Measurements from ENCODE around the gene BCL6B. TPM values are rescaled to one million over a fixed set of nuclear protein-coding genes. Genes with fewer than 3 reads are reported as not detected.
"Not testable (repeated sequence)": the region's sequence is repeated elsewhere in the genome, so short reads cannot be mapped to it uniquely, and the experiment has no call there.

The BCL6B gene
- total and polyA plus RNA-seq, 2 experiments from 2014 or later: 0.53 to 1.1 TPM

DNA sequence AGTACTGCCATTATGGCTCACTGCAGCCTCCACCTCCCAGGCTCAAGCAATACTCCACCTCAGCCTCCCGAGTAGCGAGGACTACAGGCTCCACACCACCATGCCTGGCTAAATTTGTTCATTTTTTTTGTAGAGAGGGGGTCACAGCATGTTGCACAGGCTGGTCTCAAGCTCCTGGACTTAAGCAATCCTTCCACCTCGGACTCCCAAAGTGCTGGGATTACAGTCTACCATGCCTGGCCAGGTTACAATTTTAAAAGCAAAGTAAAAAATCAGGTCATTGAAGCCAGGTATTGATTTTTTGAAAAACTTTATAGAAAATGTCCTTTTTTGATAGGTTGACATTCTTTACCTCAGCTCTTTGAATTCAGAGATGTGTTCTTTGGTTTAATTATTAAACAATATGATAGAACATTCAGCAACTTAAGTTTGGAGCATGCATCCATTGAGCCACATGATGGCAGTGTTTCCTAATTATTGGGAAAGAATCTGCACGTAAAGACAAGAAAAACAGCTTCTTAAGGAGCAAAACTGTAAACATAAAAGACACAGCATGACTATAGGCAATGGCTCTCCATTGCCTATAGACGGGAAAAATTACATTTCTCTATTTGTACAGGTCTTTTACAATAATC, 22.8 kb downstream of the BCL6B start:
- Histone ChIP-seq H3K4me3 (no peak overlapping the region), H3K79me2 (no peaks in the 10 kb centered on the region), H3K4me1 (ENCODE audit: insufficient read depth) (peaks cover 19% of the 10 kb centered on the region), H3K27ac (peak overlapping the region; percentile 73), H4K20me1 (ENCODE audit: insufficient read depth, poor library complexity, severe bottlenecking) (no peaks in the 10 kb centered on the region), H3K9me3 (ENCODE audit: low read depth) (no peaks in the 10 kb centered on the region), H3K4me2 (peak overlapping the region; percentile 70), H3K27me3 (peaks cover 13% of the 10 kb centered on the region), H3K36me3 (replicated peaks; ENCODE audit: insufficient read depth, low read depth) (no peaks in the 10 kb centered on the region), H2AFZ (peak overlapping the region; percentile 42), H3K9me2 (replicated peaks; ENCODE audit: insufficient read depth) (no peaks in the 10 kb centered on the region)
- no peak for TF ChIP-seq EZH2 (IDR thresholded peaks at IDR 0.05; ENCODE audit: borderline replicate concordance)
- TF ChIP-seq, protein P1, sequence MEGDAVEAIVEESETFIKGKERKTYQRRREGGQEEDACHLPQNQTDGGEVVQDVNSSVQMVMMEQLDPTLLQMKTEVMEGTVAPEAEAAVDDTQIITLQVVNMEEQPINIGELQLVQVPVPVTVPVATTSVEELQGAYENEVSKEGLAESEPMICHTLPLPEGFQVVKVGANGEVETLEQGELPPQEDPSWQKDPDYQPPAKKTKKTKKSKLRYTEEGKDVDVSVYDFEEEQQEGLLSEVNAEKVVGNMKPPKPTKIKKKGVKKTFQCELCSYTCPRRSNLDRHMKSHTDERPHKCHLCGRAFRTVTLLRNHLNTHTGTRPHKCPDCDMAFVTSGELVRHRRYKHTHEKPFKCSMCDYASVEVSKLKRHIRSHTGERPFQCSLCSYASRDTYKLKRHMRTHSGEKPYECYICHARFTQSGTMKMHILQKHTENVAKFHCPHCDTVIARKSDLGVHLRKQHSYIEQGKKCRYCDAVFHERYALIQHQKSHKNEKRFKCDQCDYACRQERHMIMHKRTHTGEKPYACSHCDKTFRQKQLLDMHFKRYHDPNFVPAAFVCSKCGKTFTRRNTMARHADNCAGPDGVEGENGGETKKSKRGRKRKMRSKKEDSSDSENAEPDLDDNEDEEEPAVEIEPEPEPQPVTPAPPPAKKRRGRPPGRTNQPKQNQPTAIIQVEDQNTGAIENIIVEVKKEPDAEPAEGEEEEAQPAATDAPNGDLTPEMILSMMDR (IDR thresholded peaks at IDR 0.05; ENCODE audit: poor library complexity): peak; percentile 90
- WGBS (ENCODE audit: low lambda C conversion rate, missing lambda C conversion rate): 27% methylated on average over 5 of the region's 5 CpGs
- DNase-seq (ENCODE audit: low spot score): peak; percentile 81

DNA sequence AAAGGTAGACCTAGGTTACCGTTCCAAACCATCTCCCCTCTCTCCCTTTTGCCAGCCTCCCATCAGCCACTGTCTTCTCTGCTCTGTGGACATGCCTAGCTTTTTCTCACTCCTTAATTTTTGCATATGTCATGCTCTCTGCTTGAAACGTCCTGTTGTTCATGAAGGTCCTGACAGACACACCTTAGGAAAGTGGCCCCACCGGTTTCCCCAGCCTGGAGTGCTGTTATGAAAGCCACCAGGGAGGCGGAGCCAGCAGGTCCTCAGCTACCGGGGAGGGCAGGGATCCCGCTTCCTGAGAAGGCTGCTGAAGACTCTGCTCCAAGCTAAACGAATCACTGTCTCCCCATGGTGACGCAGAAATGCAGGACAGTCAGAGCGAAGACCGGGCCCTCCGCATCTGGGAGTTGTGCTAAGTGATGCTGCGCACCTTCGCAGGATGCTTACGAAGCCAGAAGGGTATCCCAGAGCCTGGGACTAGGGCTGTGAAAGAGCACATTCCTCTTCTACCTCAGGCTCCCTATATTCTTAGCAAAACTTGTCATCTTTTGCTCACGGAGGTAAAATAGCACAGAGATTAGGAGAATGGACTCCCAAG, 23.4 kb downstream of the BCL6B start:
- Histone ChIP-seq H3K9me2 (replicated peaks; ENCODE audit: insufficient read depth) (no peaks in the 10 kb centered on the region), H3K4me1 (ENCODE audit: insufficient read depth) (peaks cover 19% of the 10 kb centered on the region), H3K4me2 (peak overlapping the region; percentile 70), H2AFZ (peak overlapping the region; percentile 42), H3K36me3 (replicated peaks; ENCODE audit: insufficient read depth, low read depth) (no peaks in the 10 kb centered on the region), H4K20me1 (ENCODE audit: insufficient read depth, poor library complexity, severe bottlenecking) (no peaks in the 10 kb centered on the region), H3K9me3 (ENCODE audit: low read depth) (no peaks in the 10 kb centered on the region), H3K27ac (peak overlapping the region; percentile 73), H3K27me3 (peaks cover 13% of the 10 kb centered on the region), H3K4me3 (no peak overlapping the region), H3K79me2 (no peaks in the 10 kb centered on the region)
- TF ChIP-seq EZH2 (IDR thresholded peaks at IDR 0.05; ENCODE audit: borderline replicate concordance) (no peak), EZH2phosphoT487 (IDR thresholded peaks at IDR 0.05; ENCODE audit: low read depth, severe bottlenecking, unreplicated experiment) (no peak)
- TF ChIP-seq, protein P1 (IDR thresholded peaks at IDR 0.05; ENCODE audit: poor library complexity): no peak
- 5% methylated on average over 15 of the region's 15 CpGs for WGBS (ENCODE audit: low lambda C conversion rate, missing lambda C conversion rate)
- DNase-seq (ENCODE audit: low spot score): peak; percentile 91

DNA sequence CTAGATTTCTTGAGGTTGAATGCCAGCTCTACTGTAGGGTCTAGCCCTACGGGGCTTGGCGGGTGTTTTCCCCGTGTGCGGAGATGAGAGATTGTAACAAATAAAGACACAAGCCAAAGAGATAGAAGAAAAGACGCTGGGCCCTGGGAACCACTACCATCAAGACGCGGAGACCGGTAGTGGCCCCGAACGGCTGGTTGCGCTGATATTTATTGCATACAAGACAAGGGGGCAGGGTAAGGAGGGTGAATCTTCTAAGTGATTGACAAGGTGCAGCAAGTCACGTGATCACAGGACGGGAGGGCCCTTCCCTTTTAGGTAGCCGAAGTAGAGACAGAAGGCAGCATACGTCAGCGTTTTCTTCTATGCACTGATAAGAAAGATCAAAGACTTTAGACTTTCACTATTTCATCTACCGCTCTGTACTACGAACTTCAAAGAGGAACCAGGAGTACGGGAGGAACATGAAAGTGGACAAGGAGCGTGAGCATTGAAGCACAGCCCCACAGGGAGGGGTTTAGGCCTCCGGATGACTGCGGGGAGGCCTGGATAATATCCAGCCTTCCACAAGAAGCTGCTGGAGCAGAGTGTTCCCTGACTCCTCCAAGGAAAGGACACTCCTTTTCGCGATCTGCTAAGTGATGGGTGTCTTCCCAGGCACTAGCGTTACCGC, 24.0 kb downstream of the BCL6B start:
- peak; percentile 42 for TF ChIP-seq EZH2phosphoT487 (IDR thresholded peaks at IDR 0.05; ENCODE audit: low read depth, severe bottlenecking, unreplicated experiment)
- TF ChIP-seq EZH2 (IDR thresholded peaks at IDR 0.05; ENCODE audit: borderline replicate concordance): peak; percentile 35
- H3K4me3 ChIP-seq; H3K9me3 ChIP-seq (ENCODE audit: low read depth); H3K36me3 ChIP-seq (replicated peaks; ENCODE audit: insufficient read depth, low read depth); H4K20me1 ChIP-seq (ENCODE audit: insufficient read depth, poor library complexity, severe bottlenecking); H3K9me2 ChIP-seq (replicated peaks; ENCODE audit: insufficient read depth); H3K79me2 ChIP-seq: not testable (repeated sequence)
- WGBS (ENCODE audit: low lambda C conversion rate, missing lambda C conversion rate): 8% methylated on average over 26 of the region's 26 CpGs
- H2AFZ ChIP-seq: peak overlapping the region; percentile 42
- H3K4me1 ChIP-seq (ENCODE audit: insufficient read depth): peaks cover 19% of the 10 kb centered on the region
- H3K27ac ChIP-seq: peak overlapping the region; percentile 73
- peak; percentile 84 for DNase-seq (ENCODE audit: low spot score)
- H3K4me2 ChIP-seq: peak overlapping the region; percentile 70
- peaks cover 13% of the 10 kb centered on the region for H3K27me3 ChIP-seq

DNA sequence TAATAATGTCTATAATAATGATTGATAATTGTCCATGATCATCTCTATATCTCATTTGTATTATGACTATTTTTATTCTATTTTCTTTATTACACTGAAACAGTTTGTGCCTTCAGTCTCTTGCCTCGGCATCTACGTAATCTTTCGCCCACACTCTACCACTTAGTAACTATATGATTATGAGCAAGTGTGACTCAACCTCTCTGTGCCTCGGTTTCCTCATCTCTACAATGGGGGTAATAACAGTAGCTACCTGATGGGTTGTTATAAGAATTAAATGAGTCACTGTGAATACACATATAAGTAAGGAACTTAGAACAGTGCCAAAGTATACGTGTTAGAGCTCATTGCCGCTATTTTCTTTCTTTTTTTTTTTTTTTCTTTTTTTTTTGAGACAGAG, 24.7 kb downstream of the BCL6B start:
- WGBS (ENCODE audit: low lambda C conversion rate, missing lambda C conversion rate): 96% methylated on average over 6 of the region's 6 CpGs
- H3K36me3 ChIP-seq (replicated peaks; ENCODE audit: insufficient read depth, low read depth): no peaks in the 10 kb centered on the region
- H3K27ac ChIP-seq: peak overlapping the region; percentile 13
- no peaks in the 10 kb centered on the region for H3K9me3 ChIP-seq (ENCODE audit: low read depth)
- DNase-seq (ENCODE audit: low spot score): no peak
- no peaks in the 10 kb centered on the region for H3K79me2 ChIP-seq
- H3K4me1 ChIP-seq (ENCODE audit: insufficient read depth): peaks cover 16% of the 10 kb centered on the region
- no peak overlapping the region for H3K4me3 ChIP-seq
- no peak for TF ChIP-seq EZH2 (IDR thresholded peaks at IDR 0.05; ENCODE audit: borderline replicate concordance)
- no peak for TF ChIP-seq EZH2phosphoT487 (IDR thresholded peaks at IDR 0.05; ENCODE audit: low read depth, severe bottlenecking, unreplicated experiment)
- TF ChIP-seq, protein P1 (IDR thresholded peaks at IDR 0.05; ENCODE audit: poor library complexity): no peak
- H3K27me3 ChIP-seq: peaks cover 8% of the 10 kb centered on the region
- H2AFZ ChIP-seq: no peak overlapping the region
- no peaks in the 10 kb centered on the region for H4K20me1 ChIP-seq (ENCODE audit: insufficient read depth, poor library complexity, severe bottlenecking)
- H3K4me2 ChIP-seq: peak overlapping the region; percentile 70
- no peaks in the 10 kb centered on the region for H3K9me2 ChIP-seq (replicated peaks; ENCODE audit: insufficient read depth)

All from hepatocyte (in vitro differentiated cells).